Skeletal muscle satellite cell (primary cell): Measurements from ENCODE around the gene FCHSD1.
"Not testable (repeated sequence)": the region's sequence is repeated elsewhere in the genome, so short reads cannot be mapped to it uniquely, and the experiment has no call there.

Experiments used
- H3K27me3 ChIP-seq: 2 replicates; pipeline ENCODE4 v1.7.0; 2013; ENCODE audit warnings: low read length; ENCODE audit not compliant: control insufficient read depth, insufficient read depth
- H3K36me3 ChIP-seq: 2 replicates; pipeline ENCODE4 v1.7.0; 2013; ENCODE audit warnings: mild to moderate bottlenecking, control low read depth, low read length; ENCODE audit not compliant: insufficient read depth
- H3K4me1 ChIP-seq: 2 replicates; pipeline ENCODE4 v1.7.0; 2013; ENCODE audit warnings: low read length; ENCODE audit not compliant: control insufficient read depth, insufficient read depth
- H3K4me2 ChIP-seq: 2 replicates; pipeline ENCODE4 v1.7.0; 2013; ENCODE audit warnings: mild to moderate bottlenecking, low read length
- H3K4me3 ChIP-seq: 2 replicates; pipeline ENCODE4 v1.7.0; 2013; ENCODE audit warnings: low read length
- H3K9ac ChIP-seq: 2 replicates; pipeline ENCODE4 v1.7.0; 2013; ENCODE audit warnings: mild to moderate bottlenecking, low read depth, low read length, moderate library complexity
- H3K9me3 ChIP-seq: replicated peaks from 2 replicates; pipeline ENCODE4 v1.7.0; 2013; ENCODE audit warnings: mild to moderate bottlenecking, control low read depth, low read length

FCHSD1 gene

DNA sequence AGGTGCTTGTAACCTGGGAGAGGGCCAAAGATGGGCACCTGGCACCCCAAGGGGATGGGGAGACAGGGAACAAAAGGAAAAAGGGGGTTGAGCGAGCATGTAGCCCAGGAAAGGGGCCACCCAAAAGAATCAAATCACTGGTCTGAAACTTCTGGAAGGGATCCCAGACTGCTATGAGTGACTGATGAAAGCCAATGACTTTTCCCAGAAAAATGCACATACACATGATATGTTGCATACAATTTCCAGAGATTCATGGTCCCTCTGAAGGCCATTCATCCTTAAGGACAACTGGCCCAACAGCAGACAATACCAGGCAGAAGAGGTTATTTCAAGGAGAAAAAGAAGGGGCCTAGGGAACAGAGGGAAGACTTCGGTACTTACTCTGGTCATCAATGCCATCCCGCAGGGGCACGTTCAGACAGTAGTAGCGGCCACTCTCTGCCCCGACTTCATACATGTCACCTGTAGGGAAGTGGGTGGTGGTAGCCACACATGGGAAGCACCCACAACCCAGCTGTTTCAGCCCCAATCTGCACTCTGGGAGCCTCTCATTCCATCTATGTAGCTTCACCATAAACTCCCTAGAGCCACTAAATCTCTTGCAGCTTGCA lies 22.9 kb downstream of the FCHSD1 start:
- H3K9me3 ChIP-seq = no peaks in the 10 kb centered on the region
- H3K4me1 ChIP-seq = no peaks in the 10 kb centered on the region
- no peak overlapping the region for H3K9ac ChIP-seq
- no peak overlapping the region for H3K4me3 ChIP-seq
- H3K4me2 ChIP-seq = no peak overlapping the region
- no peaks in the 10 kb centered on the region for H3K27me3 ChIP-seq
- H3K36me3 ChIP-seq = peaks cover 74% of the 10 kb centered on the region

DNA sequence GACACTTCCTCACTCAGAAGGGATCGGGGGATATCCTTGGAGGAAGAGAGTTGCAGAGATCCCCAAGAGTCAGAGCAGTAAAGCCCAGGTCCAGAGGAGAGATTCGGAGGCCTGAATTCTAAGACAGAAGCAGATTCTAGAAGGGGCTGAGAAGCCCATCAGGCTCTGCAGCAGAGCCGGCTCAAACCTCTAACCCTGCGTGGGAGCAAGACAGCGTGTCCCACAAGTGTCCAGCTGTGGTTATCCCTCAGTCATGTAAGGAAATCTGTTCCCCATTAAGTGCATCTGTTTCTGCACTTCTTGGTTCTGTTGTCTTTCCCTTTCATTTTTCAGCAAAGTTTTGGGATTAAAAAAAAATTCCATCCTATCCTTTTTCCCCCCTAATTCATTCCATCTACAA lies 27.6 kb downstream of the FCHSD1 start:
- Histone ChIP-seq H3K27me3 (no peaks in the 10 kb centered on the region), H3K9me3 (no peaks in the 10 kb centered on the region), H3K4me2 (no peak overlapping the region), H3K4me1 (no peaks in the 10 kb centered on the region), H3K36me3 (peaks cover 73% of the 10 kb centered on the region), H3K9ac (no peak overlapping the region), H3K4me3 (no peak overlapping the region)

DNA sequence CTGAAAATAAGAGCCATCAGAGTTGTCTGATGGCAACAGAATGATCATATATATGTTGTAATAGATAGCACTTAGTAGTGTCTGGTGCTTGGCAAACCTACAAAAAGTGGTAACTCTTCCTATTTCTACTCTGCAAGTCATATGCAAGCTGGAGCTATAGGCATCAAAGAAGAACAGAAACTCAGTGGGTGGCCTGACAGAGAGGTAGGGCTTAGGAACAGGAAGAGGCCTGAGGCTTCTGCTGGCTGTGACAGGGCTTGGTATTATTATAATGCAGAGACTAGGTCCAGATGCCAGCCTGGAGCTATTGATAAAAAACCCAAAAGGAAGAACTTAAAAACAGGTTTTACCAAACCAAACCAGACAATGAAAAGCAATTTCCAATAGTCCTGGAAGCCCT lies 28.0 kb downstream of the FCHSD1 start:
- H3K4me1 ChIP-seq = no peaks in the 10 kb centered on the region
- peaks cover 69% of the 10 kb centered on the region for H3K36me3 ChIP-seq
- no peak overlapping the region for H3K9ac ChIP-seq
- no peaks in the 10 kb centered on the region for H3K9me3 ChIP-seq
- H3K4me2 ChIP-seq = no peak overlapping the region
- no peaks in the 10 kb centered on the region for H3K27me3 ChIP-seq
- H3K4me3 ChIP-seq = no peak overlapping the region

DNA sequence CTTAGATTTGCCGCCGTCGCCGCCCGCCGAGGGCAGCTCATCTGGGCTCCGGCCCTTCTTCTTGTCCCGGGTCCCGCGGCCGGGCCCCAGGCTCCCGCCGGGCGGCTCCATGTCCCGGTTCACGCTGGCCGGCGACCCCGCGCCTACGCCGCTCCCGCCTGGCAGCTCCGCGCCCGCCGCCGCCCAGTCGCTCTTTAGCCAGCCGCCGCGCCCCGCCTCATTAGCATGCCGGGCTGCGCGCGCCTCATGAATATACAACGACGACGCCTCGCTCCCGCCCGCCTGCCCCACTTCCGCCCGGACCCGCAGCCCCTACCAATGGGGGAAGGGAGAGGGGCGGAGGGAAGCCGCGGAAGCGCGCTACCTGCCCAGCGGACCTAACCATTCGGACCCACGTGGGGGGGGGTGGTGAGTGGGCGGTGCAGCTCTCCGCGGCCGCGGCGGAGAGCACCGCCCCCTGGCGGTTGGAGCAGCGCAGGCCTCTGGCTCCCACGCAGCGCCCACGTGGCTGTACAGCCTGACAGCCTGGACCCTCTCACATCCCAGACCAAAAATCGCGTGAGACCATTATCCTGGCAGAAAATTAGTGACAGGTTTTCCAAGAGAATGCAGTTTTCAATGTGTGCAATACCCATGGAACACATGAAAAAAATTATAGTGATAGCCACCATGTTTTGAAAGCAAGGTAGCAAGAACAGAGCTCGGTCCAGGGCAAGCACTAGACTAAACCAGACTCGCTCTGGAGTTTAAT lies 32.2 kb downstream of the FCHSD1 start, which contains the start of gene DIAPH1:
DIAPH1 (minus strand) TSS at position 197 of the 751 bp plus-strand sequence; CDS start at position 111, 86 bp downstream.
- peak within 1 kb of the TSS; percentile 91 for H3K4me2 ChIP-seq
- H3K27me3 ChIP-seq = no peaks in the 10 kb centered on the region
- H3K9me3 ChIP-seq = no peaks in the 10 kb centered on the region
- H3K36me3 ChIP-seq = peaks cover 45% of the 10 kb centered on the region
- peaks cover 19% of the 10 kb centered on the region for H3K4me1 ChIP-seq
- H3K9ac ChIP-seq = peak within 1 kb of the TSS; percentile 96
- H3K4me3 ChIP-seq = peak within 1 kb of the TSS; percentile 89

DNA sequence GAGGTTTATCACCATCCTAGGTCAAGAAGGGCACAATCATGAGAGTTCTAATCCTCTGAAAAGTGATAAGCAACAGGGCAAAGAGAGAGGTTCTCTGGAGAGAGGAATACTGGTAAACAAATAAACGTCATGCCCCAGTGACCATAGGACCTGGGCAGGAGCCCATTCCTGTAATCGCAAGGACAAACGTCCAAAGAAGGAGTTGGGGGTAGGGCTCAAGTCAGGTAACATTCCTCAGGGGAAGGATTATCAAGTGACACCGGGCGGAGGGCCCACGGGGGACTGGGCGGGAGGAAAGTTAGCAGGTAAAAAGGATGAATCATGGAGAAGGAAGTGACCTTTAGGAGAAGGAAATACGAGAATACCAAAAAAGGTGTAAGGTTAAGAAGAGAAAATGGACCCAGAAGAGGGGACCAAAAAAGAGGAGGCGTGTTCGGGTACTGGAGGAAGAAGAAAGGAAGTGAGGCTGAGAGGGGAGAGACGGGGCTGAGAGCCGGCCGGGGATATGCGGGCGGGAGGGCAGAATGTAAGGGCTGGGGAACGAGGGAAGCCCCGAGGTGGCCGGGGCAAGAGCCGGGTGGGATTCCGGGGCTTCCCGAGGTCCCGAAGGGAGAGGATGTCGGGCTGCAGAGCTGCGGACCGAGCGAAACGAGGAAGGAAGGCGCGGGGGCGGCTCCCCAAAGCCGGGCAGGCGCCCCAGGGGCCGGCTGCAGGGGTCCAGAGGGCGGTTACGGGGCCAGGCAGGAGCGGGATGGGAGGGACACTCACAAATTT lies 33.0 kb downstream of the FCHSD1 start:
- H3K4me1 ChIP-seq = peaks cover 19% of the 10 kb centered on the region
- peak overlapping the region; percentile 91 for H3K4me2 ChIP-seq
- H3K27me3 ChIP-seq = no peaks in the 10 kb centered on the region
- H3K36me3 ChIP-seq = peaks cover 40% of the 10 kb centered on the region
- H3K9me3 ChIP-seq = no peaks in the 10 kb centered on the region
- H3K9ac ChIP-seq = peak overlapping the region; percentile 96
- H3K4me3 ChIP-seq = peak overlapping the region; percentile 89

DNA sequence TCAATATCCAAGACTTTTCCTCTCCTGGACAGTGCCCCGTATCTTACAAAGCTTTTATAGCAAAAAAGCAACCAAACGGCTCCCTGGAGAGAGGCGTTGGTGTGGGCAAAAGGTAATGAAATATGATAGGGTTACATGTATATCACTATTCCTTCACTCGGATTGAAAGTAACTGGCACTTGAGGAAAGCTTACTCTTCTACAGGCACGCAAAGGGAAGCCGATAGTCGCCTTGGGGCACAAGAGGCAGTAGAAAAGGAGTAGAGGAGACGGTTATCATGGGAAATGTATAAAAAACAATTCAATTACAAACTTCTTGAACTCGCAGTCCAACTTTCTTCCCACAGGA lies 33.6 kb downstream of the FCHSD1 start:
- Histone ChIP-seq H3K4me2 (peak overlapping the region; percentile 91), H3K4me1 (peaks cover 19% of the 10 kb centered on the region), H3K4me3 (peak overlapping the region; percentile 89), H3K36me3 (peaks cover 34% of the 10 kb centered on the region), H3K9ac (peak overlapping the region; percentile 96), H3K27me3 (no peaks in the 10 kb centered on the region), H3K9me3 (no peaks in the 10 kb centered on the region)

DNA sequence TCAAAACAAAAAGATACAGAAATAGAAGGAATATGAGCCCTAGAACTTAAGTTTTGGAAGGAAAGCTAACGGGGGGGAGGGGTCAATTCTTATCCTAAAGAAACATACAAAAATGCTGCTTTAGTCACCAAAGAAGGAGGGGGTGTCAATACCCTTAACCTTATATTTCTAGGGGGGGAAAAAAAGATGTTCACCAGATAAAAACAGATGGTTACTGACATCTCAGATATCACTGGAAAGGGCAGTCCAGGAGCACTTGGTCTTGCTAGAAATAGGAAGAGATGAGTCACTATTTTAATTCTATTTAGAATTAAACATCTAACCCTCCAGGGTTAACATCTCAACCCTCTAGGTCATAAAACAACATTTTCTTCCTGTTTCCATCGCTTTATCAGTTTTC lies 34.1 kb downstream of the FCHSD1 start:
- no peak overlapping the region for H3K9ac ChIP-seq
- H3K4me1 ChIP-seq = peaks cover 19% of the 10 kb centered on the region

DNA sequence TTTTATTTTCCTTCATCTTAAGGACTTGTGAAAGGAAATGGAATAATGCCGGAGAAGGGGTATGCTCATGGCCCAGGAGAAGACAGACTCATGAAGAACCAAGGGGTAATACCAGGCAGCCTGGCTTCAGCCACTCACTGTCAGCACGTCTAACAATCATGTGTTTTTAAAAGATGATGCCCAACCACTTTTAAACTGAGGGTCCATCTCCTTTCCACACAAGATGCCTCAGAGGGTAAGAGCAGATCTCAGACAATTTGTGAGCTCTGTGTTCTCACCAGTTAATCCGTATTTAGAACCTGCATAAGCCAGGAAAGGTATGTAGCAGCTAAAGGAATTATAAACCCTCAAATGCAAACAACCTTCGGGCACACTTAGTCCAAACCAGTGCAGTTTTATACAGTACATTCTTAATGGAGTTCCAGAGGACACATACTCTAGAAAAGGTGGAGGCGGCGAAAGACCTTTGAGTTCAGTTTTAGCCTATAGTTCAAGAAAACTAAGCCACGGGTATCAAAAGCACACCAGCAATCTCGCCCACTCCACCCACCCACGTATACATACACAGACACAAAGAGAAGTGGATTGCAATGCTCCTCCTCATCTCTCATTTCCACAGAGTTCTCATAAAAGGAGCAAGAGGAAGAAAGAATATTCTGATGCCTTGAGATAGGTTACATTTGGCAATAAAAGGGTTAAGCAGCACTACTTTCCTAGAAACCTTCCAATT lies 35.1 kb downstream of the FCHSD1 start:
- Histone ChIP-seq H3K4me3 (no peak overlapping the region), H3K36me3 (peaks cover 23% of the 10 kb centered on the region), H3K4me2 (peak overlapping the region; percentile 91), H3K9me3 (no peaks in the 10 kb centered on the region), H3K27me3 (no peaks in the 10 kb centered on the region), H3K9ac (no peak overlapping the region), H3K4me1 (peaks cover 19% of the 10 kb centered on the region)

More for the DNA sequence above, 34.1 kb downstream of the FCHSD1 start:
- Histone ChIP-seq H3K9me3 (no peaks in the 10 kb centered on the region), H3K4me3 (peak overlapping the region; percentile 89), H3K27me3 (no peaks in the 10 kb centered on the region), H3K4me2 (peak overlapping the region; percentile 91), H3K36me3 (peaks cover 32% of the 10 kb centered on the region)

DNA sequence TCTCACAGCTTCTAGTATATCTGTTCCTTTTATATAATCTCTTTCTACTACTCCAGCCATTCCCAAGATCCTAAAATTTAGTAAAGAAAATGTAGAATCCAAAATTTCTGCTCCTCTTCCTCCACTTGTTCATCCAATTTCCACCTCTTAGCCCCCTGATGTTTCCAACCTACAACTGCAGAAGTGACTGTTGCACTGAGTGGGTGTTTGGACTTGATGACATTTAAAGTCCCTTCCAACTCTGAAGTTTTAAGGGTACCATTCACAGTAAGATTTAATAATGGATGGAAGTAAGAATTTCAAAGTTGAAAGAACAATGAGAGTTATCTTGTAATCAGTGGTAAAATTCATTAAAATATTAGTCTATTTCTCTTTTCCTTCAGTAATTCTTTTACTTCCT lies 37.9 kb downstream of the FCHSD1 start:
- Histone ChIP-seq H3K9me3 (no peaks in the 10 kb centered on the region), H3K4me1 (peaks cover 19% of the 10 kb centered on the region), H3K4me2 (no peak overlapping the region), H3K27me3 (no peaks in the 10 kb centered on the region), H3K4me3 (no peak overlapping the region), H3K9ac (no peak overlapping the region), H3K36me3 (peaks cover 7% of the 10 kb centered on the region)

DNA sequence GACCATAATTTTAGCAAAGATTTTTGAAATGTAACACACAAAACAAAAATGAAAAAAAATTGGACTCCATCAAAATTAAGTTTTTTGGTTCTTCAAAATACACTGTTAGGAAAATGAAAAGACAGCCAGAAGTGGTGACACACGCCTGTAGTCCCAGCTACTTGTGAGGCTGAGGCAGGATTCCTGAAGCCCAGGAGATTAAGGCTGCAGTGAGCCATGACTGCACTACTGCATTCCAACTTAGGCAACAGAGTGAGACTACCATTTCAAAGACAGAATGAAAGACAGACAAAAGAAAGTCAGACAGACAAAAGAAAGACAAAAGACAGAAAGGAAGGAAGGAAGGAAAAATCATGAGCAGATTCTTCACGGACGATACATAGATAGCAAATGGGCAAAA lies 39.9 kb downstream of the FCHSD1 start:
- H3K4me1 ChIP-seq = peaks cover 3% of the 10 kb centered on the region
- H3K9ac ChIP-seq = no peak overlapping the region
- H3K4me2 ChIP-seq = no peak overlapping the region
- H3K4me3 ChIP-seq = no peak overlapping the region
- no peaks in the 10 kb centered on the region for H3K36me3 ChIP-seq
- H3K9me3 ChIP-seq = no peaks in the 10 kb centered on the region
- no peaks in the 10 kb centered on the region for H3K27me3 ChIP-seq

DNA sequence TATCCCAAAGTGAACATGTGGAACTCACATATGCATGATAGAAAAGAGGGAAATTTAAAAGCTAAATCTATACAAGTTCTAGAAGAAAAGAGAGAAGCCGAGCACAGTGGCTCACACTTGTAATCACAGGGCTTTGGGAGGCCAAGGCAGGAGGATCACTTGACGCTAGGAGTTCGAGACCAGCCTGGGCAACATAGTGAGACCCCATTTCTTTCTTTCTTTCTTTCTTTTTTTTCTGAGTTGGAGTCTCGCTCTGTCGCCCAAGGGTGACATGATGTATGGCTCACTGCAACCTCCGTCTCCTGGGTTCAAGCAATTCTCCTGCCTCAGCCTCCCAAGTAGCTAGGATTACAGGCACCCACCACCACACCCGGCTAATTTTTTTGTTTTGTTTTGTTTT lies 41.3 kb downstream of the FCHSD1 start:
- not testable (repeated sequence) for H3K4me1 ChIP-seq, H3K9ac ChIP-seq, H3K36me3 ChIP-seq, H3K4me3 ChIP-seq, H3K9me3 ChIP-seq, H3K4me2 ChIP-seq, H3K27me3 ChIP-seq
